ENCODE measurements around the gene PCBP4.
"Not testable (repeated sequence)": the region's sequence is repeated elsewhere in the genome, so short reads cannot be mapped to it uniquely, and the experiment has no call there.

The PCBP4 gene

DNA sequence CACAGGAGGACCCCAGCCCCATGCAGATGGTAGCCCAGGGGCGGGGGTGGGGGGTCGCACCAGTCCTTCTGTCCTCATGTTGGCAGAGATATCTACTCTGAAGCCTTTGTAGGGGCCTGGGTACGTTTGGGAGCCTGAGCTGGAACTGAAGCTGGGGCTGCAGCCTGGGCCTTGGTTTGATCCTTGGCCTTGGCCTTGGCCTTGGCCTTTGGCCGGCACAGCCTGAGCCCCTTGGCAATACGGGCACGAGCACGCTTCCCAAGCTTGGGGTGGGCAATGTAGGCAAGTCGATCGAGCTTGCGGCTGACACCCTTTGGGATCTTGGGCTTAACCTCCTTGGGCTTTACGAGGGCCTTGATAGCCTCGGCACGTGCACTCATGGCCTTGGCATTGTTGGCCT lies 26.4 kb upstream of the PCBP4 start:
- DNase-seq = not testable (repeated sequence)

DNA sequence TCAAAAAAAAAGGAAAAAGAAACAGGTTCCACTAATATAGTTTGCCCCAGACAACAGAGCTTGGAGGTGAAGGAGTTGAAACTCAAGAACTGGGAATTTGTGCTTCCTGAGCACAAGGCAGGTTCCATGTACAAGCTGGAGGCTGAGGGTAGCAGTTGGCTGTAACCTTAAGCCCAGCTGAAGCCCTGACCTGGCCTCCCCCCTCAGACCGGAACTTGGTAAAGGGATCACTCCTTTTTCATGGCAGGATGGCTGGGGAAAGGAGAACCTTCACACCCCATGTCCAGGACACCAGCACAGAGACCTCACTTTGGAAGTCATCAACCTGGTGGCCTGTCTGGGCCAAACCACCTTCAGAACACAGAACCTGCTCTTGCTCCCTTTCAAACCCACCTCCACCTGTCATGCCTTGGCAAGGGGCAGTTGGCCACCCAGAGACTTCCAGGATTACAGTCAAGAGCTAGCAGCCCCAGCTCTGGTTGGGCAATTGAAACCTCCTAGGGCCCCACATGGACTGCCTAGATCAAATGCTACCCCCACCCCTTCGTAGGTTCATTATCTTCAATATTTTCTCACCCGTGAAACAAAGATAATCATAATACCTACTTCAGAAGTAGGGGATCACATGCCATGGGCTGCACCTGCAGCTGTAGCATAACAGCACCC lies 24.9 kb upstream of the PCBP4 start:
- no peak for DNase-seq

DNA sequence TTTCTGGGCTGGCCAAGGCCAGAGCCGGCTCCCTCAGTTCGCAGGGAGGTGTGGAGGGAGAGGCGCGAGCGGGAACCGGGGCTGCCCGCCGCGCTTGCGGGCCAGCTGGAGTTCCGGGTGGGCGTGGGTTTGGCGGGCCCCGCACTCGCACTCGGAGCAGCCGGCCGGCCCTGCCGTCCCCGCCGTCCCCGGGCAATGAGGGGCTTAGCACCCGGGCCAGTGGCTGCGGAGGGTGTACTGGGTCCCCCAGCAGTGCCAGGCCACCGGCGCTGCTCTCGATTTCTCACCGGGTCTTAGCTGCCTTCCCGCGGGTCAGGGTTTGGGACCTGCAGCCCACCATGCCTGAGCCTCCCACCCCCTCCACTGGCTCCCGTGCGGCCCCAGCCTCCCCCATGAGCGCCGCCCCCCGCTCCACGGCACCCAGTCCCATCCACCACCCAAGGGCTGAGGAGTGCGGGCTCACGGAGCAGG lies 23.3 kb upstream of the PCBP4 start:
- DNase-seq = not testable (repeated sequence)

- DNase-seq = no peak
These were observed 21.3 kb upstream of the PCBP4 start for GRCh38 chr3:51988286-51989146.

GRCh38 chr3:51987568-51987967 lies 20.3 kb upstream of the PCBP4 start:
- no peak for DNase-seq

DNA sequence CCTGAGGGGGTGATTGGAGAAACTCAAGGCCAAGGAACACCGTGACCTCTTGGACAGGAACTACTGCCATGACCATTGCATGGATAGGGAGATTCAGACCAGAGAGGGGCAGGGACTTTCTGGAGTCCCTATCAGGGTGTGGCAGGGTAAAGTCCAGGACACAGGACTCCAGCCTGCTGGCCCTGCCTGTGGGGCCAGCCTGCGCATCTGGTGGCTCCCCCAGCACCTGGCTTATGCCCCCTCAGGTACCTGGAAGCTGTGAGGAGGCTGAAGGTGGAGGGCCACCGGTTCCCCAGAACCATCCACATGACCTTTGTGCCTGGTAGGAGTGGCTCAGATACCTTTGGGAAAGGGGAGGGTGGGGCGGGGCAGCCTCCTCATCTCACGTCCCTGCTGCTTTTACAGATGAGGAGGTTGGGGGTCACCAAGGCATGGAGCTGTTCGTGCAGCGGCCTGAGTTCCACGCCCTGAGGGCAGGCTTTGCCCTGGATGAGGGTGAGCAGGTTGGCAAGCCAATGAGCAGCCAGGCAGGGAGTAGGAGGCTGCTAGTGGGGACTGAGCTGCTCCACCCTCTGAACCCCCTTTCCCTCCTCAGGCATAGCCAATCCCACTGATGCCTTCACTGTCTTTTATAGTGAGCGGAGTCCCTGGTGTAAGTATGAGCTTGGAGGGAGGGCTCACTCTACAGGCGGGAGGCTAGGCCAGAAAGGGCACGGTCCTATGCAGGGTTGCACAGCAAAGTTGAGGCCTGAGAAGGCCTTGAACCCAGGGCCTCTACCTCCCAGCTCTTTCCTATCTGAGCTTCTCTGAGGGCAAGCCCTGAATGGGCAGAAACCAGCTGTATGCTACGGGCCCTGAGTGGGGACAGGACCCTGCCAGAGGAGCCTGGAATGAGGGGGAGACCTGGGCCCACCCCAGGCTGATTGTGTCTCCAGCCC lies 19.0 kb upstream of the PCBP4 start:
- no peak for DNase-seq

DNA sequence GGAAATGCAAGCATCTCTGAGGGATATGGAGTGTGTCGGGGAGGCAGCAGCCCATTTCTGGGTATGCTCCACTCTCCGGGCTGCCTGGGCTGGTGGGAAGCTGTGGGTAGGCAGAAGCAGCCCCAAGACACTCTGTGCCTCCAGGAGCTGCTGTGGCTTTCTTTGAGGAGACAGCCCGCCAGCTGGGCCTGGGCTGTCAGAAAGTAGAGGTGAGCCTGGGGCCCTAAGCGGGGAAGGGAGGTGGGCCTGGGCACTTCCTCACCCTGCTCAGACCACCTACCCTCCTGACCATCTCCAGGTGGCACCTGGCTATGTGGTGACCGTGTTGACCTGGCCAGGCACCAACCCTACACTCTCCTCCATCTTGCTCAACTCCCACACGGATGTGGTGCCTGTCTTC lies 17.8 kb upstream of the PCBP4 start:
- DNase-seq = no peak

- no peak for DNase-seq
These were observed 17.0 kb upstream of the PCBP4 start for GRCh38 chr3:51984269-51984647.

DNA sequence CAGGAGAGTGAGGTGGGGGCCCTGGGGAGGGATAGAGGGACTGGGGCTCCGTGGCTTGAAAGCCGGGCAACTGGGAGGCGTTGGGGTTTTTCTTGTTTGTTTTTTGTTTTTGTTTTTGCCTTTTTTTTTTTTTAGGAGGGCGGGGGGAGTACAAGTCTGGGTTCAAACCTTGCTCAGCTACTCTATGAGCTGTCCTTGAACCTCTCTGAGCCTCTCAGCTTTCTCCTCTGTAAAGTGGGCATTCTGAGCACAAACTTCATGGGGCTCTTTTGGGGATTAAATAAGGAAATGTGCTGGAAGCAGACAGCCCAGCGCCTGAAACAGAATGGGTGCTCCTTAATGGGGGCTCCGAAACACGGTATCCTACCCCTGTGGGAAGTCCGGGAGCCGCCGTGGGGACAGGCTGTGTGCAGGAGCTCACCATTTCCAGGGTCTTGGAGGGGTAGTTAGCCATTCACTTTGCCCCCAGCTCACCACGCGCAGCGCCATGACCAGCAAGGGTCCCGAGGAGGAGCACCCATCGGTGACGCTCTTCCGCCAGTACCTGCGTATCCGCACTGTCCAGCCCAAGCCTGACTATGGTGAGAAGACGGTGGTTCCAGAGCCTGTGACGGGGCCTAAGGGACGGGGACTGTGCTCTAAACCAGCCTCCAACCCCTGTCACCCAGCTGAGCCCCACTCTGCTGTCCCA lies 16.5 kb upstream of the PCBP4 start:
- DNase-seq = no peak

DNA sequence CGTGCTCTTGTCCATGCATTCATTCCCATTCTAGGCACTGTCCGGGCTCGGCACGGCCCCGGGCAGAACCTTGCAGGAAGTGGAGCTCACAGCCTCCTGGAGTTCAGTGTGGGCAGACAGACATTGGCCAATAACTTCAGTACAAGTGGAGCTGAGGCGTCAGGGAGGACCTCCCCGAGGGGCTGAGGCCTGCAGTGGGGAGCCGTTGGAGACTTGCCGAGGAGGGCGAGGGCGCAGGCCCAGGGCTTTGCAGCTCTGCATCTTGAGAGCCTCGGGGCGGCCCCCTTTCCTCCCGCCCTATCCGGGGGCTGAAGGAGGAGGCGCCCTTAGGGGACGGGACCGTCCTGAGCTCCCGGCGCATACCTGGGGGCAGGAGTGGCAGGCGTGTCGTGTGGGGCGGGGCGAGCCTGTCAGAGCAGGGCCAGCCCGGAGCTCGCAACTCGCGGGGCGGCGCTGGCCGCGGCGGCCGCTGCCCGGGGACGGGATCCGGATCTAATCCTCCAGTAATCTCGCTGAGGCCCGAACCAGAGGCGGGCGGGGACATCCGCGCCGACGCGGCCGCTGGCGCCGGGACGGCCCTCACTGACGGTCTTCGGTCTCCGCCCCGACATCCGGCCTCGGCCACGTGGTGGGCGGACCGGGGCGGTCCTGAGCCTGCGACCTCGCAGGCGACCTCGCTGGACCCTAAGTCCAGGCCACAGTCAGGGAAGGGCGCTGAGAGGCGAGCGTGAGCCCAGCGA lies 15.8 kb upstream of the PCBP4 start, which contains the start of gene ACY1:
ACY1 (plus strand) TSS at position 698 of the 740 bp plus-strand sequence. CDS start 530 bp downstream, outside the sequence.
- no peak for DNase-seq

DNA sequence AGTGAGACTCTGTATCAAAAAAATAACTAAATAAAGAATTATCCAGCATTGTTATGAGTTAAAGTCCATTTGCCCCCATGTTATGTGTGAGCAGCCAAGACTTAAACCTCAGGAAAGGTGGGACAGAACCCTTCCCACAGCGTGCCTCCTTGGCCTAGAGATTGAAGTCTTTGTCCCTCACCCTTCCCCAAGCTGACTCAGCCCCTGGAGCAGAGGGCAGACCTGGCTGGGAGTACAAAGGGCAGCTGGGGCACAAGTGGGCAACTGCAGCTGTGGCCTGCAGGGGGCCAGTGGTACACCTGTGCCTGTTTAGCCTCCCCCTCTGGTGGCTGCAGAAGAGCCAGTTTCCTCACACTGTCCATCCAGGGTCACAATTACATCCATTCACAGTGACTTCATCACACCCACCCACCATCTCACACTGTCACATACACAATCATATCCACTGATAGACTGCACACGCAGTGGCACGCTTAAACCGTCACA lies 15.1 kb upstream of the PCBP4 start:
- no peak for DNase-seq

- DNase-seq = no peak
These were observed 13.0 kb upstream of the PCBP4 start for GRCh38 chr3:51980253-51980652.

DNA sequence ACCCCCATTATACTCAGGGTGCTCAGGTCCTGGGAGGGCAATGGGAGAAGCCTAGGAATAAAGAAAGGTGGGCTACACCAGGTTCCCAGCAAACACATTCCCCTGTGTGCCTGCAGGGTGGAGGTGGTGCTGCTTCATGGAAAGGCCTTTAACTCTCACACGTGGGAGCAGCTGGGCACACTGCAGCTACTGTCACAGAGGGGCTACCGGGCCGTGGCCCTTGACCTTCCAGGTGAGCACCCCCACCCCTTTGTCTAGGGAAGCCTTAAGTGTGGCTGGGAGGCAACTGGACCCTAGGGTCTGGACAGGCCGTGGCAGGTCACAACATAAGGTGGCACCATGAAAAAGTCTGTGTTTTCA lies 10.9 kb upstream of the PCBP4 start:
- DNase-seq = no peak

- DNase-seq = no peak
These were observed 10.3 kb upstream of the PCBP4 start for GRCh38 chr3:51977446-51978142.

DNA sequence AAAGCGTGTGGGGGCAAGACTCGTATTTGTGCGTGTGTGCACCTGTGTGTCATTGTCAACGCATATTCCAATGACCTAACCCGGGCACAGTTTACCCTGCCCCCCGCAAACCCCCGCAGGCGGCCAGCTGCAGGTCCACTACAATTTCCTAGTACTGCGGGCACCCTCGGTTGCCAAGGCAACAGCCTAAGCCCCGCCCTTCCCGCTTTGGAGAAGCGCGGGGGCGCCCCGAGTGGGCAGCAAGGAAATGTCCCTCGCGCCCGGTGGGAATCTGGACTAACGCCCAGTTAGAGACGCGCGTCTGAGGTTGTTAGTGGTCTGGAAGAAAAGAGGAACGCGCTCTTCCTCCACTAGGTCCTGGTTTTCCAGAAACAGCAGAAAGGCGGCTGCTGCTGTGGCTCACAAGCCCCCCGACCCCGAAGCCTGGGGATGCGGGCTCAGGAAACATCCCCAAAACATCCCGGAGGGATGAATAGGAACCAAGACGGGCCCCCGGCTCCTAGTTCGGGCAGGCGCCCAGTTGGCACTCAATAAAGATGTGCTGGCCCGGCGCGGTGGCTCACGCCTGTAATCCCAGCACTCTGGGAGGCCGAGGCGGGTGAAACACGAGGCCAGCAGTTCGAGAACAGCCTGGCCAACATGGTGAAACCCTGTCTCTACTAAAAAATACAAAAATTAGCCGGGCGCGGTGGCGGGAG lies 8.7 kb upstream of the PCBP4 start:
- no peak for DNase-seq

DNA sequence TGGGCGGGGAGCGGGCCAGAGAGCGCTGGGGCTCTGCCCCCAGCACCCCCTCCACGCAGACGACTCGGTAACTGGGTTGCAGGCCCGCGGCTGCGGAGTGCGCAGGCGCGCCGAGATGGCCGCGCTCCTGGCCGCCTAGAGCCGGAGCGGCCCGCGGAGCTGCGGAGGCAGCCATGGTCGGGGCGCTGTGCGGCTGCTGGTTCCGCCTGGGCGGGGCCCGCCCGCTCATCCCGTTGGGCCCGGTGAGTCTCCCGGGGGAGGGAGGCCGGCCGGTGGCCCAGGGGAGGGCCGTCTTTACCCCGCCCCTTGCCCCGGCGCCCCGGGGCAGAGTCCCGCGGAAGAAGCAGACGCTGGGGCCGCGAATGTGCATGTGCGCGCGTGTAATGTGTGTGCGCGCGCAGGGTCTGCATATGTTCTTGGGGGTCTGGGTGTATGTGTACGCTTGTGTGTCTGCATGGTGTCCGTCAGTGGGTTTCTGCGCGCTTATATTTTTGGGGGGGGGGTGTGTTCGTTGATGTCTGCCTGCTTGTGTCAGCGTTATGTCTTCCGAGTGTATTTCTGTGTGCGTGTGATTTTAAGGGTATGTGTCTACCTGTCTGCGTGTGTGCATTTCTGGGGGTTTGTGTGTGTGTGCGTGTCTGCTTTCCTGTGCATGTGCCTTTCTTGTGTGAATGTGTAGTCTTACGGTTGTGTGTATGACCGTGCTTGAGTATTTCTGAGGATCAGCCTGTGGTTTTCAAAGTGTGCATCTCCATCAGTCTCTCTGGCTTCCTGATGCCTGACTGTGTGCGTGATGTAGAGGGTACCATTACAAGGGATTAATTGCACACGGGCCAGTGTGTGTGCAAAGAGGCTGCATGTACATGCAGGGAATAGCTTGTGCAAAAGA lies 8.0 kb upstream of the PCBP4 start, which contains the start of gene ABHD14A:
ABHD14A (plus strand) TSS at position 102 of the 889 bp plus-strand sequence; CDS start at position 174, 72 bp downstream.
- peak; percentile 23 for DNase-seq

- DNase-seq = no peak
These were observed 7.2 kb upstream of the PCBP4 start for GRCh38 chr3:51974277-51974962.

DNA sequence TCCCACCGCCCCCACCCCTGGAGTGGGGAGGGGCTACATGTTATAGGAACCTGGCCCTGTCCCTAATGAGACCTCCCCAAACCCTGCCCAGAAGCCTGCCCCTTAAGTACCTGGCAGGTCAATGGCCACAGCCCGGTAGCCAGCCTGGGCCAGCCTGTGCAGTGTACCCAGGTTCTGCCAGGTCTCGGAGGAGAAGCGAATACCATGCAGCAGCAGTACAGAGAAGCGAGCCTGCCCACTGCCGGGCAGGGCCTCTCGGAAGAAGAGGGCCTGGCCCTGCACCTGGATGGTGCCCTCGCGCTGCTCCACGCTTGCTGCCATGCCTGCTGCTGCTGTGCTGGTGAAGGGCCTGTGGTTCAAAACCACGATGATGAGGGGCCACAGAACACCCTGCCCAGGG lies 4.1 kb upstream of the PCBP4 start:
- no peak for DNase-seq

Measured in NCI-H1436 (cell line).